Measurements from ENCODE around the gene LDLRAD4. TPM values are rescaled to one million over a fixed set of nuclear protein-coding genes. Genes with fewer than 3 reads are reported as not detected.

LDLRAD4 gene
- total RNA-seq, 4 donors from 2014 or later, result 23.9 to 38.3 (median 27.0) TPM

GRCh38 chr18:13376841-13377351, 158.3 kb downstream of the LDLRAD4 start:
- no peak for DNase-seq (ENCODE audit: low spot score)
- no peak for TF ChIP-seq CTCF (IDR thresholded peaks at IDR 0.05)
- ATAC-seq (ENCODE audit: low FRiP score), result no peak

- no peak for TF ChIP-seq CTCF (IDR thresholded peaks at IDR 0.05)
- no peak for DNase-seq (ENCODE audit: low spot score)
- no peak for ATAC-seq (ENCODE audit: low FRiP score)
Observed at GRCh38 chr18:13377496-13377895, 158.9 kb downstream of the LDLRAD4 start.

DNA sequence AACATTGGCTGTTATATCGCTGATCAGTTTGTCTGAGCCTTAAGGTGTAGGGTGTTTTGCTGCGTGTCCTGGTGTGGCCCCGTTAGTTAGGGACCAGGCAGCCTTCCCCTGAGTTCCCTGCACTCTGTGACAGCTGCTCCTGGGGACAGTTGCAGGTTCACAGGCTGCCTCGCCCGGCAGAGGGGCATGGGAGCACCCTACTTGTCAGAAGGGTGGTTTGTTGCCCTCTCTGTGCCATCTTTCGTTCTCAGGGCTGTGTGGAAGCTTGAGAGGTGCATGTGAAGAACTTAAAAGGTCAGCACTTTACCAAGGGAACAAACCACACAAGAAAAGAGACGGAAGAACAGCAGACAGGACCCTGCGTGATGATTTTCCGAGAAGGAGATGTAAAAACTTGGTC, 159.6 kb downstream of the LDLRAD4 start:
- TF ChIP-seq CTCF (IDR thresholded peaks at IDR 0.05), result no peak
- no peak for ATAC-seq (ENCODE audit: low FRiP score)
- no peak for DNase-seq (ENCODE audit: low spot score)

DNA sequence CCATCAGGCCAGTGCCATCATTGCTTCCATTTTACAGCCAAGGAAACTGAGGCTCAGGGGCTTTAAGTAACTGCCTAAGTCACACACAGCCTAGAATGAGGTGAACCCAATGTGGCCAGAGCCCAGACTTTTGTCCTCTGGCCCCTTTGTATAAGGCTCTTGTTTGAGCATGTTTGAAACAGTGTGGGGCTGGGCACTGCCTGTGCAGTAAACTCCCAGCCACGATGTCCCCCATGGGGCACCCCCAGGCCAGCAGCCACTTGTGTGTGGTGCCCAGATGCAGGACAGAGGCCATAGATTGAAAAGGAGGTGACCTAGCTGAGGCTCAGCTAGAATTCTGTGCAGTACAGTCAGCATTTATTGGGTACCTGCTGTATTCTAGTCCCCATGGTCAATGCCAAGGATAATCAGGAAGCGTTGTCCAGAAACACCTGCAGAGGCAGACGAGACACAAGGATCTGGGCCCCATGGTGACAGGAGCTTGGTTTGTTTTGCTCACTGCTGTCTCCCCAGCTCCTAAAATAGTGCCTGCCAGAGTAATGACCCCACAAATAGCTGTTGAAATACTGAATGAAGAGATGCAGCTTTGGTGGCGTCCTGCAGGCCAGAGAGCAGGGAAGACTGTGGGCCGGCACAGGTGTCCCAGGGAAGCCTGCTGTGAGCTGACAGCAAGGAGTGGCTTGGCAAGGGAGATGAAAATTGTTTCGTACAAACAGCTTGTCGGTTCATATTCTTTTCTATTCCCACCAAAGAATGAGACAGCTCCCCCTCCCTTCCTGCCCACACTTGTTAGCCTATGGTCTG, 160.7 kb downstream of the LDLRAD4 start:
- TF ChIP-seq CTCF (IDR thresholded peaks at IDR 0.05), result no peak
- DNase-seq (ENCODE audit: low spot score) (no peak), ATAC-seq (ENCODE audit: low FRiP score) (no peak)

- no peak for ATAC-seq (ENCODE audit: low FRiP score)
- no peak for TF ChIP-seq CTCF (IDR thresholded peaks at IDR 0.05)
- DNase-seq (ENCODE audit: low spot score), result no peak
Observed at GRCh38 chr18:13379930-13380690, 161.6 kb downstream of the LDLRAD4 start.

DNA sequence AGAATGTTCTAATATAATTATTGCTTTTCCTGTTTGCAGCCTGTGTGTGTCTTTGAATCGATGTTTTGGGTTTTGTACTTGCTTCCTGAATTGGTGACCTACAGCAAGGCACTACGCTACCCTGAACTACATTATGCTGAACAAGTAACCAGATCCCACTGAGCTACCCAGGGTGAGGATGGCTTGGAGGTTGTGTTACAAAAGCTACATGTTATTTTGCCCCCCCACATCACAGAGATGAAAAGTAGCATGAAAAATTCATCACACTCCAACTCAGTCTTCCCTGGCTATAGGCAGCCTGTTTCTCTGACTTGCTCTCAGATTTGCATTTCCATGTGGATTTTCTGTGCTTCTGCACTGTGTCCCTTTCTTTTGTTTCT, 162.1 kb downstream of the LDLRAD4 start:
- ATAC-seq (ENCODE audit: low FRiP score) (no peak), DNase-seq (ENCODE audit: low spot score) (no peak)
- no peak for TF ChIP-seq CTCF (IDR thresholded peaks at IDR 0.05)
